ENCODE data around the gene GPR151. TPM values are rescaled to one million over a fixed set of nuclear protein-coding genes. Genes with fewer than 3 reads are reported as not detected.

Gene GPR151
- total RNA-seq, 2 donors from 2014 or later, result 5.1 to 13.6 TPM

DNA sequence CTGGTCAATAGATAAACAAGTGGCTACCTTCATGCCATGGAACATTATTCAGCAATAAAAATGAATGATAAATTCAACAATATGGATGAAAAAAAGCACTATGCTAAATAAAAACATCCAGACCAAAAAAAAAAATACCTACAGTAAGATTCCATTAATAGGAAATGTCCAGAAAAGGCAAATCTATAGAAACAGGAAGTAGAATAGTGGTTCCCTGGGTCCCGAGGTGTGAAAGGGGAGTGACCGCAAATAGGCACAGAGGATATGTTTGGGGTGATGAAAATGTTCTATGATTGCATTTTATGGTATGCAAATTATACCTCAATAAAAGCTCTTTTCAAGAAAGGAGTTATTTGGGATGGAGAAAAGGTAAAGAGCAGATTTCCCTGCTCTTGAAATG, 3.6 kb upstream of the GPR151 start:
- TF ChIP-seq CTCF (conservative IDR thresholded peaks at IDR 0.05), result no peak
- DNase-seq, result no peak
- Histone ChIP-seq H3K36me3 (ENCODE audit: control insufficient read depth, insufficient read depth, low read length) (no peaks in the 10 kb centered on the region), H3K9ac (ENCODE audit: extremely low read depth, low read length, poor library complexity, severe bottlenecking) (no peak overlapping the region), H3K27me3 (ENCODE audit: control insufficient read depth, insufficient read depth, low read length, poor library complexity, severe bottlenecking) (peaks cover 9% of the 10 kb centered on the region), H3K27ac (ENCODE audit: low read depth, low read length) (no peak overlapping the region), H3K4me1 (ENCODE audit: control insufficient read depth, insufficient read depth, low read length) (peaks cover 8% of the 10 kb centered on the region), H3K4me3 (ENCODE audit: low read length) (no peak overlapping the region), H3K9me3 (ENCODE audit: control insufficient read depth, low read length) (no peaks in the 10 kb centered on the region)
- Mint-ChIP-seq H3K9me3 (no peaks in the 10 kb centered on the region), H3K36me3 (ENCODE audit: low read depth) (no peaks in the 10 kb centered on the region), H3K27ac (no peak overlapping the region), H3K27me3 (ENCODE audit: insufficient read depth) (peaks cover 8% of the 10 kb centered on the region), H3K4me3 (no peak overlapping the region), H3K4me1 (peaks cover 38% of the 10 kb centered on the region)
- 67 to 92% methylated on average over 2 of the region's 2 CpGs for WGBS, 2 experiments (ENCODE audit: insufficient coverage in 1 of 2, insufficient read length in 1 of 2)

- peak overlapping the region; percentile 22 for H3K27ac Mint-ChIP-seq
- H3K27me3 Mint-ChIP-seq (ENCODE audit: insufficient read depth), result no peaks in the 10 kb centered on the region
- H3K36me3 Mint-ChIP-seq (ENCODE audit: low read depth), result peaks cover 8% of the 10 kb centered on the region
- no peaks in the 10 kb centered on the region for H3K9me3 Mint-ChIP-seq
- Histone ChIP-seq H3K9ac (ENCODE audit: extremely low read depth, low read length, poor library complexity, severe bottlenecking) (no peak overlapping the region), H3K4me3 (ENCODE audit: low read length) (no peak overlapping the region), H3K27me3 (ENCODE audit: control insufficient read depth, insufficient read depth, low read length, poor library complexity, severe bottlenecking) (no peaks in the 10 kb centered on the region), H3K4me1 (ENCODE audit: control insufficient read depth, insufficient read depth, low read length) (peaks cover 11% of the 10 kb centered on the region), H3K9me3 (ENCODE audit: control insufficient read depth, low read length) (no peaks in the 10 kb centered on the region), H3K27ac (ENCODE audit: low read depth, low read length) (no peak overlapping the region), H3K36me3 (ENCODE audit: control insufficient read depth, insufficient read depth, low read length) (peaks cover 14% of the 10 kb centered on the region)
- H3K4me1 Mint-ChIP-seq, result peaks cover 49% of the 10 kb centered on the region
- H3K4me3 Mint-ChIP-seq, result peak overlapping the region; percentile 44
- no peak for TF ChIP-seq CTCF (conservative IDR thresholded peaks at IDR 0.05)
- WGBS, 2 experiments (ENCODE audit: insufficient coverage in 1 of 2, insufficient read length in 1 of 2), result 83 to 84% methylated on average over 10 of the region's 10 CpGs
- DNase-seq, result peak; percentile 63
Measured at GRCh38 chr5:146515473-146516150, 378 bp downstream of the GPR151 start.

DNA sequence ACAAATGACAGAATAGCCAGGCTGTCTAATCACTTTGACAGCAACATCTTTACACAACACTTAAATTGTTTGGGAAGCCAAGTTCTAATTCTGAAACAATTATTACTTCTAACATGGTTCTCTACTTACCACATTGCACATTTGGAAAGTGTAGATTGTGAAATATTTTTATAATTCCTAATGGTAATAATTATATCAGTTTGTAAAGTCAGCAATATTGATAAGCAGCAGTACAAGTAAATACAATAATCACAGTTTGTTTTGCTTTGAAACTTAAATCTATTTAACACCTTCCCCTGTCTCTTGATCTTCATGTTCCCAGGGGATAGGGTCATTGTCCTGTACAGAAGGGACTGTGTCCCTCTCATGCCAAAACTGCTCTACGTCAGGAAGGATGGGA, 1.4 kb downstream of the GPR151 start:
- whole genome bisulfite sequencing, 2 experiments (ENCODE audit: insufficient coverage in 1 of 2, insufficient read length in 1 of 2), result 100% methylated on average over 1 of the region's 1 CpG

More for the DNA sequence above, 1.4 kb downstream of the GPR151 start:
- Mint-ChIP-seq H3K27ac (no peak overlapping the region), H3K9me3 (no peaks in the 10 kb centered on the region), H3K27me3 (ENCODE audit: insufficient read depth) (no peaks in the 10 kb centered on the region), H3K36me3 (ENCODE audit: low read depth) (peaks cover 19% of the 10 kb centered on the region), H3K4me1 (peaks cover 46% of the 10 kb centered on the region), H3K4me3 (peak overlapping the region; percentile 44)
- H3K27ac ChIP-seq (ENCODE audit: low read depth, low read length), result no peak overlapping the region
- H3K4me1 ChIP-seq (ENCODE audit: control insufficient read depth, insufficient read depth, low read length), result peaks cover 11% of the 10 kb centered on the region
- no peak for TF ChIP-seq CTCF (conservative IDR thresholded peaks at IDR 0.05)
- no peak overlapping the region for H3K9ac ChIP-seq (ENCODE audit: extremely low read depth, low read length, poor library complexity, severe bottlenecking)
- H3K4me3 ChIP-seq (ENCODE audit: low read length), result no peak overlapping the region
- no peaks in the 10 kb centered on the region for H3K9me3 ChIP-seq (ENCODE audit: control insufficient read depth, low read length)
- DNase-seq, result no peak
- H3K27me3 ChIP-seq (ENCODE audit: control insufficient read depth, insufficient read depth, low read length, poor library complexity, severe bottlenecking), result no peaks in the 10 kb centered on the region
- H3K36me3 ChIP-seq (ENCODE audit: control insufficient read depth, insufficient read depth, low read length), result peaks cover 24% of the 10 kb centered on the region
